Hepatocyte (in vitro differentiated cells): ENCODE results near the gene GON4L. TPM values are rescaled to one million over a fixed set of nuclear protein-coding genes. Genes with fewer than 3 reads are reported as not detected.

Source experiments
- DNase-seq: peaks from one replicate; pipeline ENCODE4 v3.0.0-alpha.2; 2016; ENCODE audit warnings: low spot score
- H2AFZ ChIP-seq: fragments of 200-600 bp; sonication (generic); 2 replicates; pipeline ENCODE4 v1.6.0; 2016; ENCODE audit warnings: antibody characterized with exemption, mild to moderate bottlenecking
- H3K27ac ChIP-seq: fragments of 200-600 bp; sonication (generic); 2 replicates; pipeline ENCODE4 v1.5.1; 2016; ENCODE audit warnings: mild to moderate bottlenecking
- H3K27me3 ChIP-seq: fragments of 200-600 bp; sonication (generic); 2 replicates; pipeline ENCODE4 v1.6.1; 2016
- H3K36me3 ChIP-seq: fragments of 200-600 bp; sonication (generic); replicated peaks from 2 replicates; pipeline ENCODE4 v1.5.1; 2016; ENCODE audit warnings: low read depth; ENCODE audit not compliant: insufficient read depth
- H3K4me1 ChIP-seq: fragments of 200-600 bp; sonication (generic); 2 replicates; pipeline ENCODE4 v1.5.1; 2016; ENCODE audit warnings: mild to moderate bottlenecking, moderate library complexity; ENCODE audit not compliant: insufficient read depth
- H3K4me2 ChIP-seq: fragments of 200-600 bp; sonication (generic); 2 replicates; pipeline ENCODE4 v1.6.0; 2016
- H3K4me3 ChIP-seq: fragments of 200-600 bp; sonication (generic); 2 replicates; pipeline ENCODE4 v1.5.1; 2016; ENCODE audit warnings: mild to moderate bottlenecking
- H3K79me2 ChIP-seq: fragments of 200-600 bp; sonication (generic); 2 replicates; pipeline ENCODE4 v1.6.0; 2017; ENCODE audit warnings: mild to moderate bottlenecking
- H3K9me2 ChIP-seq: fragments of 200-600 bp; sonication (generic); replicated peaks from 2 replicates; pipeline ENCODE4 v1.6.0; 2017; ENCODE audit warnings: mild to moderate bottlenecking; ENCODE audit not compliant: insufficient read depth
- H3K9me3 ChIP-seq: fragments of 200-600 bp; sonication (generic); 2 replicates; pipeline ENCODE4 v1.5.1; 2016; ENCODE audit warnings: low read depth, mild to moderate bottlenecking
- H4K20me1 ChIP-seq: fragments of 200-600 bp; sonication (generic); 2 replicates; pipeline ENCODE4 v1.6.0; 2016; ENCODE audit warnings: mild to moderate bottlenecking; ENCODE audit not compliant: insufficient read depth, poor library complexity, severe bottlenecking
- EZH2 ChIP-seq: fragments of 200-600 bp; sonication (generic); IDR thresholded peaks from 2 replicates; pipeline ENCODE4 v1.6.1; 2016; ENCODE audit warnings: antibody characterized with exemption, mild to moderate bottlenecking, borderline replicate concordance
- EZH2phosphoT487 ChIP-seq: fragments of 200-600 bp; sonication (generic); IDR thresholded peaks from one replicate; pipeline ENCODE4 v1.6.1; 2018; ENCODE audit warnings: antibody characterized with exemption, mild to moderate bottlenecking, low read depth, moderate library complexity; ENCODE audit not compliant: unreplicated experiment, severe bottlenecking
- WGBS: methylation state at CpG from one replicate; pipeline ENCODE4 v1.1.6; 2016; ENCODE audit warnings: low lambda C conversion rate; ENCODE audit errors: missing lambda C conversion rate; 5-methylcytosine and 5-hydroxymethylcytosine counted together
- polyA plus RNA-seq: library from polyadenylated mRNA; unstranded; fragments of >200 nt; fragmentation: Nextera tagmentation; extraction: Ambion mirVana; gene quantifications from 2 replicates; pipeline ENCODE4 v1.2.1, GENCODE V29; 2016
- total RNA-seq: library from RNA; depleted of rRNA; stranded (reverse); fragments of >200 nt; gene quantifications from 2 replicates; pipeline ENCODE4 v1.2.3, GENCODE V29; 2014
- TF ChIP-seq, protein P1 (sequence below): fragments of 200-600 bp; sonication (generic); IDR thresholded peaks from 2 replicates; pipeline ENCODE4 v1.5.1; 2016; ENCODE audit warnings: antibody characterized with exemption, mild to moderate bottlenecking; ENCODE audit not compliant: poor library complexity

GON4L gene
- total and polyA plus RNA-seq, 2 experiments from 2014 or later: 20.8 to 33.3 TPM

DNA sequence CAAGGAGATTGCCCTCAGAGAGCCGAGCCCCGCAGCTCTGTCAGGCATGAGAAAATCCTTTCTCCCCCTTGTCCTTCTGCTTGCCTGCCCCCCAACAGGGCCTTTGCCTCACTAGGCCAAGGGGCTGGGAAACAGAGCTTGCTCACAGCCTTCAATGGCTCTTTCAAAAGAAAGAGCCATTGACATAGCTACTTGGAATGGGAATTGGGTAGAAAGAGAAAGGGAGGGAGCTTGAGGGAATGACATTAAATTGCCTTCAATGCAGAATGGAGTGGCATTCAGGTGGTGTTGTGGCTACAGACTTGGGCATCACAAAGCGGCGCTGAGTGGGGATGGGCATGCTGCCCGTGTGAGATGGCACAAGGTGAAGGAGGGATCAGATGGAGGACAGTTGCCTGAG lies 15.5 kb upstream of the GON4L start:
- no peaks in the 10 kb centered on the region for H3K27me3 ChIP-seq
- 94% methylated on average over 5 of the region's 5 CpGs for WGBS
- H3K27ac ChIP-seq: no peak overlapping the region
- no peaks in the 10 kb centered on the region for H3K9me3 ChIP-seq
- H3K4me1 ChIP-seq: no peaks in the 10 kb centered on the region
- no peaks in the 10 kb centered on the region for H3K79me2 ChIP-seq
- no peak for DNase-seq
- no peak for TF ChIP-seq EZH2phosphoT487
- TF ChIP-seq EZH2: no peak
- TF ChIP-seq, protein P1, sequence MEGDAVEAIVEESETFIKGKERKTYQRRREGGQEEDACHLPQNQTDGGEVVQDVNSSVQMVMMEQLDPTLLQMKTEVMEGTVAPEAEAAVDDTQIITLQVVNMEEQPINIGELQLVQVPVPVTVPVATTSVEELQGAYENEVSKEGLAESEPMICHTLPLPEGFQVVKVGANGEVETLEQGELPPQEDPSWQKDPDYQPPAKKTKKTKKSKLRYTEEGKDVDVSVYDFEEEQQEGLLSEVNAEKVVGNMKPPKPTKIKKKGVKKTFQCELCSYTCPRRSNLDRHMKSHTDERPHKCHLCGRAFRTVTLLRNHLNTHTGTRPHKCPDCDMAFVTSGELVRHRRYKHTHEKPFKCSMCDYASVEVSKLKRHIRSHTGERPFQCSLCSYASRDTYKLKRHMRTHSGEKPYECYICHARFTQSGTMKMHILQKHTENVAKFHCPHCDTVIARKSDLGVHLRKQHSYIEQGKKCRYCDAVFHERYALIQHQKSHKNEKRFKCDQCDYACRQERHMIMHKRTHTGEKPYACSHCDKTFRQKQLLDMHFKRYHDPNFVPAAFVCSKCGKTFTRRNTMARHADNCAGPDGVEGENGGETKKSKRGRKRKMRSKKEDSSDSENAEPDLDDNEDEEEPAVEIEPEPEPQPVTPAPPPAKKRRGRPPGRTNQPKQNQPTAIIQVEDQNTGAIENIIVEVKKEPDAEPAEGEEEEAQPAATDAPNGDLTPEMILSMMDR: no peak
- H3K4me2 ChIP-seq: no peak overlapping the region
- no peaks in the 10 kb centered on the region for H3K36me3 ChIP-seq
- H3K9me2 ChIP-seq: no peaks in the 10 kb centered on the region
- H4K20me1 ChIP-seq: no peaks in the 10 kb centered on the region
- H2AFZ ChIP-seq: no peak overlapping the region
- H3K4me3 ChIP-seq: no peak overlapping the region

DNA sequence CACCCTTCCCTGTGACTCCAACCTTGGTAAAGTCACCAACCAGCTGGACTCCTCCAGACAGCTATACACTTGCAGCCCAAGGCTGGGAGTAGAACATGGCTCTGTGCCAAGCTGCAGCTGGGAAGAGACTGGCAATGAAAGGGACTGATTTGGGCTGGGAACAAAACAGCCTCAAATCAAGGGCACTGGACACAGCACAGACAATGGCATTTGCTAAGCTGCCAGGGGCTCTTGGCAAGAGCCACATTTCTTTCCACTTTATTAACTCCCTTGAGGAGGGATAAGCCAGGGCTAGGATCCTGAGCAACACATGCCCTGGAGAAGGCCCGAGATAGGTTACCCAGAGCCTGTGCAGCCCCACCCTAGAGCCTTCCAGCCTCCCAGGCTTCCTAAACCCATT lies 14.4 kb upstream of the GON4L start:
- no peaks in the 10 kb centered on the region for H3K27me3 ChIP-seq
- no peak overlapping the region for H3K4me3 ChIP-seq
- H3K36me3 ChIP-seq: no peaks in the 10 kb centered on the region

DNA sequence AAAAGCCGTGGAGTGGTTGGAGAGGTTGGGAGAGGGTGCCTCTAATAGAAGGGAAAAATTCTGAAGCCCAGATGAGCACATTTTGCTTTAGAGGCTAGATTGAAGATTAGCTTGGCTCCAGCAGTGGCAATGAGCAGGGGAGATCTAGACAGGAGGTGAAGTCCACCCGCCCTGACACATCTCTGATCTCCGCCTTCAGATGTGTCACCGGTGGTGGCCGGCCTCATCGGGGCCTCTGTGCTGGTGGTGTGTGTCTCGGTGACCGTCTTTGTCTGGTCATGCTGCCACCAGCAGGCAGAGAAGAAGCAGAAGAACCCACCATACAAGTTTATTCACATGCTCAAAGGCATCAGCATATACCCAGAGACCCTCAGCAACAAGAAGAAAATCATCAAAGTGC lies 10.8 kb upstream of the GON4L start:
- H3K9me2 ChIP-seq: no peaks in the 10 kb centered on the region
- peaks cover 2% of the 10 kb centered on the region for H3K27me3 ChIP-seq
- TF ChIP-seq, protein P1: no peak
- TF ChIP-seq EZH2 (no peak), EZH2phosphoT487 (no peak)
- no peaks in the 10 kb centered on the region for H4K20me1 ChIP-seq
- H3K36me3 ChIP-seq: no peaks in the 10 kb centered on the region
- no peak for DNase-seq
- H3K9me3 ChIP-seq: no peaks in the 10 kb centered on the region
- H3K4me1 ChIP-seq: no peaks in the 10 kb centered on the region
- H2AFZ ChIP-seq: no peak overlapping the region
- WGBS: 86% methylated on average over 8 of the region's 8 CpGs
- H3K27ac ChIP-seq: no peak overlapping the region
- H3K4me3 ChIP-seq: no peak overlapping the region
- no peak overlapping the region for H3K4me2 ChIP-seq
- no peaks in the 10 kb centered on the region for H3K79me2 ChIP-seq

More for the DNA sequence above, 14.4 kb upstream of the GON4L start:
- H3K27ac ChIP-seq: no peak overlapping the region
- no peaks in the 10 kb centered on the region for H3K79me2 ChIP-seq
- H3K4me1 ChIP-seq: no peaks in the 10 kb centered on the region
- H3K9me2 ChIP-seq: no peaks in the 10 kb centered on the region
- no peak overlapping the region for H3K4me2 ChIP-seq
- TF ChIP-seq EZH2phosphoT487: no peak
- no peak for TF ChIP-seq EZH2
- TF ChIP-seq, protein P1: no peak
- no peaks in the 10 kb centered on the region for H4K20me1 ChIP-seq
- WGBS: 70% methylated on average over 1 of the region's 1 CpG
- H2AFZ ChIP-seq: no peak overlapping the region
- no peaks in the 10 kb centered on the region for H3K9me3 ChIP-seq
- peak; percentile 28 for DNase-seq

DNA sequence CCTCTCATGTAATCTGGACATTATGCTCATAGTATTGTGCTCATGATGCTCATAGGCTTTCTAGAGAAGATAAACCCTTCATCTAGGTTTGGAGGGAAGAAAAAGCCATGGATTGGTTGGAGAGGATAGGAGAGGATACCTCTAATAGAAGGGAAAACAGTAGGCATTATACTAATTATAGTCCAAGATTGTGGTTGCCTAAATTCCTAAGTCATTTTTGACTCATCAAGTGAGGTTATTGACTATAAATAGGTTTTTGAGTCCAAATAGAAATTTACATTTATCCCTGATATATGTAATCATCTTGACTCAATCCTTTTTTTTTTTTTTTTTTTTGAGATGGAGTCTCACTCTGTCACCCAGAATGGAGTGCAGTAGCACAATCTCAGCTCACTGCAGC lies 7.4 kb upstream of the GON4L start:
- Histone ChIP-seq H3K79me2 (no peaks in the 10 kb centered on the region), H3K4me3 (no peak overlapping the region), H2AFZ (no peak overlapping the region), H4K20me1 (no peaks in the 10 kb centered on the region), H3K27ac (no peak overlapping the region), H3K27me3 (peaks cover 6% of the 10 kb centered on the region), H3K9me2 (no peaks in the 10 kb centered on the region), H3K4me2 (no peak overlapping the region), H3K36me3 (no peaks in the 10 kb centered on the region), H3K9me3 (no peaks in the 10 kb centered on the region), H3K4me1 (no peaks in the 10 kb centered on the region)
- TF ChIP-seq EZH2phosphoT487: no peak
- no peak for TF ChIP-seq EZH2
- TF ChIP-seq, protein P1: no peak
- no peak for DNase-seq
